ENCODE results near the gene AGAP3.

GRCh38 chr7:151061213-151062110, 24.8 kb upstream of the AGAP3 start:
- no peak for TF ChIP-seq REST (IDR thresholded peaks at IDR 0.05; ENCODE audit: insufficient read depth in 1 of 2, low read depth in 2 of 2, low read length in 2 of 2)
- no peak for TF ChIP-seq SIN3A (IDR thresholded peaks at IDR 0.05; ENCODE audit: borderline replicate concordance, insufficient read depth, low read length)
- TF ChIP-seq POLR2AphosphoS5 (IDR thresholded peaks at IDR 0.05; ENCODE audit: low read depth, low read length): no peak
- TF ChIP-seq TAF1 (IDR thresholded peaks at IDR 0.05; ENCODE audit: borderline replicate concordance, insufficient read depth, low read length): no peak
- TF ChIP-seq FOXP2 (optimal IDR thresholded peaks at IDR 0.05; ENCODE audit: borderline replicate concordance, extremely low read depth, extremely low read length, insufficient read depth): no peak

All from PFSK-1 (cell line).